ENCODE results near the gene OSBPL5.

GRCh38 chr11:3055891-3056290 lies 109.2 kb downstream of the OSBPL5 start:
- TF ChIP-seq CTCF (IDR thresholded peaks at IDR 0.05) (no peak), POLR2A (IDR thresholded peaks at IDR 0.05) (no peak)
